ENCODE measurements around the gene SEPTIN14.

DNA sequence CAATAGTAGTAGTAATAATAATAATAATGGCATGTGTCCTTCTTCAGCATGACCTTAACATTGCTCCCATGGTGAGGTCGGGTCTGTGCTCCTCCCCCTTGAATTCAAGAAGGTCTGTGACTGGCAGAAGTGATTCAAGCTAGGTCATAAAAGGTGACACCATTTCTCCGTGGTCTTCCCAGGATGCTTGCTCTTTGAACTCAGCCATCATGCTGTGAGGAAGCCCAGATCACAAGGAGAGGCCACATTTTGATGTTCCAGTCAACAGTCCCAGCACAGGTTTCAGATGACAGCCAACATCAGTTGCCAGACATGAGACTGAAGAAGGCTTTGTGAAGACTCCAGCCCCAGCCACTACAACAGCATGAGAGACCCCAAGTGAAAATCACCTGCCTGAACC lies 83.9 kb downstream of the SEPTIN14 start:
- TF ChIP-seq, protein P1, sequence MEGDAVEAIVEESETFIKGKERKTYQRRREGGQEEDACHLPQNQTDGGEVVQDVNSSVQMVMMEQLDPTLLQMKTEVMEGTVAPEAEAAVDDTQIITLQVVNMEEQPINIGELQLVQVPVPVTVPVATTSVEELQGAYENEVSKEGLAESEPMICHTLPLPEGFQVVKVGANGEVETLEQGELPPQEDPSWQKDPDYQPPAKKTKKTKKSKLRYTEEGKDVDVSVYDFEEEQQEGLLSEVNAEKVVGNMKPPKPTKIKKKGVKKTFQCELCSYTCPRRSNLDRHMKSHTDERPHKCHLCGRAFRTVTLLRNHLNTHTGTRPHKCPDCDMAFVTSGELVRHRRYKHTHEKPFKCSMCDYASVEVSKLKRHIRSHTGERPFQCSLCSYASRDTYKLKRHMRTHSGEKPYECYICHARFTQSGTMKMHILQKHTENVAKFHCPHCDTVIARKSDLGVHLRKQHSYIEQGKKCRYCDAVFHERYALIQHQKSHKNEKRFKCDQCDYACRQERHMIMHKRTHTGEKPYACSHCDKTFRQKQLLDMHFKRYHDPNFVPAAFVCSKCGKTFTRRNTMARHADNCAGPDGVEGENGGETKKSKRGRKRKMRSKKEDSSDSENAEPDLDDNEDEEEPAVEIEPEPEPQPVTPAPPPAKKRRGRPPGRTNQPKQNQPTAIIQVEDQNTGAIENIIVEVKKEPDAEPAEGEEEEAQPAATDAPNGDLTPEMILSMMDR (IDR thresholded peaks at IDR 0.05): no peak
- TF ChIP-seq POLR2A (IDR thresholded peaks at IDR 0.05; ENCODE audit: low read depth): no peak
